HG02852 (cell line): Measurements from ENCODE around the gene ATP9B.

Experiments used
- ATAC-seq: cut with Tn5 transposase; IDR thresholded peaks from one replicate; pipeline ENCODE4 v1.9.1; 2021; ENCODE audit warnings: mild to moderate bottlenecking, moderate library complexity; ENCODE audit not compliant: unreplicated experiment

Gene ATP9B

DNA sequence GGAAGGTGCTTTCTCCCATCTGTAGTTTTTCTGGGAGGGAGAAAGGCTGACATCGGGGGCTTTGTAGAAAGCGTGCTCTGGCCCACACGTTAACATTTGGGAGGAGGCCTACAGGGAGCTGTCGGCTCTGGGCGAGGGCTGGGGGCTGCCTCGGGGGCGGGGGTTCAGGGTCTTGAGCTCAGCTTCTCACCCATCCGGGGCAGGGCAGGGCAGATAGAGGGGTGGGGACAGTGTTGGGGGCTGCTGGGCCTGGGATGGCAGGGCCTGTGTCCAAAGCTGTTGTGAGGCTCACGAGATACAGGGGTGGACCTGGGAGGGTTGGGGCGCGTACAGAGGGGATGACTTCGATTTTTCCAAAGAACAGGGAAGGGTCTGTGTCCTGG lies 353.6 kb downstream of the ATP9B start:
- no peak for ATAC-seq

DNA sequence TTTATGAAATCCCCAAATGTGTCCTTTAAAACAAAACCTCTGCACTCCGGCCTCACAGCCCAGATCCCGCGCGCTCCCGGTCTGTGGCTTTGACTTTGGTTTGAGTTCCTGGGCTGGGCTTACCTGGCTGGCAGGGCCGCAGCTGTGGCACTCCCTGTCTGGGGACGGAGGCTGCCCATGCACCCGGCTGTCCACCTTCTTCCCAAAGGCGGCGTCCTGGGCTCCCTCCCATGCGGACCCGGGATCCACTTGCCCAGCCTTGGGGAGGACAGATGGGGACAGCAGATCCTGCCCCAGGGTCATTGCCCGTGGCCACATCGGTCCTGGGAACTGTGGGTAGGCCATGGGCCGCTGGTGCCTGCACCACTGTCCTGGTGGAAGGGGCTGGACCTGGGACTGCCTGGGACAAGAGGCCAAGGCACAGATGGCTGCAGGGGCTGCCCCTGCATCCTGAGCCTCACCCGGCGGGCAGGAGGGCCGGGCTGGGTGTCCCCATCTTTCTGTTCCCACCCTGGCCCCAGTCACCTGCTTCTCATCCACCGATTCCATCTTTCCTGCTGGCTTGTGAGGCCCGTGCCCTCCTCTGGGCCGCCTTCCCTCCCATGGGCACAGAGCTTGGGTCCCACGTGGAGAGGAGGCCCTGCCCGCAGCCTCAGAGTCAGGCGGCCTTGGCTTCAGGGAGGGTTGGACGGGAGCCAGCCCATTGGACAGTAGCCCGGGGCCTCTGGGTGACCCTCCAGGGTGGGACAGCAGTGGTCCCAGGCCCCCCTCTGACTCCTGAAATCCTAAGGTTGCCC lies 354.2 kb downstream of the ATP9B start:
- ATAC-seq = no peak

GRCh38 chr18:79424008-79424565 lies 354.9 kb downstream of the ATP9B start:
- ATAC-seq = no peak

DNA sequence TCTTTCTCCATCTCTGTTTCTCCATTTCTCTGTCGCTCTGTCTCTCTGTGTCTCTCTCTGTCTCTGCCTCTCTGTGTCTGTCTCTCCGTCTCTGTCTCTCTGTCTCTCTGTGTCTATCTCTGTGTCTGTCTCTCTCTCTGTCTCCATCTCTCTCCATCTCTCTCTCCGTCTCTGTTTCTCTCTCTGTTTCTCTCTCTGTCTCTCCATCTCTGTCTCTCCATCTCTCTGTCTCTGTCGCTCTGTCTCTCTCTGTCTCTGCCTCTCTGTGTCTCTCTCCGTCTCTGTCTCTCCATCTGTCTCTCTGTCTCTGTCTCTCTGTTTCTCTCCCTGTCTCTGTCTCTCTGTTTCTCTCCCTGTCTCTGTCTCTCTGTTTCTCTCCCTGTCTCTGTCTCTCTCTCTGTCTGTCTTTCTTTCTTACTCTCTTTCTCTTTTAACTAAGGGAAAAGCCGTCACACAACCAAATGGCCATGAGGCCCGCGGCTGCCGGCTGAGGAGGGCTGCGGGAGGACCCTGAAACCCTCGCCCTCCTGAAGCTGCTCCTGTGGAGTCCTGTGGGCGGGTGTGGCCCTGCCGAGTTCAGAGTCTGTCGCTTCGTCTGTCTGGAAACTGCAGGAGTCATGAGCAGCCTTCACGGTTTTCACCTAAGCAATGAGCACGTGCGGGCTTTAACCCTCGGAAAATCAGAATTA lies 355.8 kb downstream of the ATP9B start:
- no peak for ATAC-seq

DNA sequence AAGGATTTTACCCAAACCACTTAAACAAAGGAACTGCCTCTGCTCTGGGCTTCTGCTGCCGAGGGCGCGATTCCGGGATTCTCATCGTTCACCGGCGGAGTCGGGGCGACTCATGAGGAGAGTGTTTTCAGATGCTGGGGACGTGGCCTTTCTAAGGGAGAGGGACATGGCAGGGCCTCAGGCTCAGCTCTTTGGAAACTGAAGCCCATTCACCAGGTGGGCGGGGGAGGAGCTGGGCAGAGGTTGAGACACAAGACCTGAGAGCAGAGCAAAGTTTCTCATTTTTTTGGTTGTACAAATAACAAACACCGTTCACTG lies 356.3 kb downstream of the ATP9B start:
- ATAC-seq = no peak

- ATAC-seq = no peak
Observed at GRCh38 chr18:79426376-79427300, 357.4 kb downstream of the ATP9B start.

- no peak for ATAC-seq
Observed at GRCh38 chr18:79427368-79428225, 358.4 kb downstream of the ATP9B start.
